Activated naive CD8-positive, alpha-beta T cell treated with anti-CD3 and anti-CD28 coated beads, Interleukin-2, amount 50 U/mL, for 24 hours (primary cell): ENCODE data around the gene TMEM219.
"Not testable (repeated sequence)": the region's sequence is repeated elsewhere in the genome, so short reads cannot be mapped to it uniquely, and the experiment has no call there.

Experiments
- ATAC-seq: fragments of 150-1000 bp; cut with Tn5 transposase; one replicate; pipeline ENCODE4 v1.10.0; 2021
- DNase-seq: peaks from one replicate; pipeline ENCODE4 v3.0.0; 2021
- H3K27ac Mint-ChIP-seq: one replicate; pipeline ENCODE4 v1.8.0; 2021; ENCODE audit warnings: mild to moderate bottlenecking, mixed read lengths
- H3K27me3 Mint-ChIP-seq: one replicate; pipeline ENCODE4 v1.8.0; 2021; ENCODE audit warnings: mixed read lengths
- H3K36me3 Mint-ChIP-seq: one replicate; pipeline ENCODE4 v1.8.0; 2021; ENCODE audit warnings: low read depth, mixed read lengths
- H3K4me1 Mint-ChIP-seq: one replicate; pipeline ENCODE4 v1.8.0; 2021; ENCODE audit warnings: mixed read lengths
- H3K4me3 Mint-ChIP-seq: one replicate; pipeline ENCODE4 v1.8.0; 2021; ENCODE audit warnings: mild to moderate bottlenecking, moderate library complexity, mixed read lengths
- H3K9me3 Mint-ChIP-seq: one replicate; pipeline ENCODE4 v1.8.0; 2021; ENCODE audit warnings: mixed read lengths

The TMEM219 gene

GRCh38 chr16:29927070-29927905 lies 34.6 kb upstream of the TMEM219 start:
- no peak for DNase-seq
- no peak for ATAC-seq
- Mint-ChIP-seq H3K27ac (peak overlapping the region; percentile 93), H3K4me3 (peak overlapping the region; percentile 92), H3K4me1 (peaks cover 36% of the 10 kb centered on the region), H3K27me3 (no peaks in the 10 kb centered on the region), H3K36me3 (peaks cover 12% of the 10 kb centered on the region), H3K9me3 (no peaks in the 10 kb centered on the region)

- not testable (repeated sequence) for DNase-seq, H3K27me3 Mint-ChIP-seq, H3K27ac Mint-ChIP-seq, H3K9me3 Mint-ChIP-seq, H3K4me1 Mint-ChIP-seq, ATAC-seq, H3K4me3 Mint-ChIP-seq, H3K36me3 Mint-ChIP-seq
These were observed 30.1 kb upstream of the TMEM219 start for GRCh38 chr16:29931750-29932149.

GRCh38 chr16:29940656-29941055 lies 21.2 kb upstream of the TMEM219 start:
- no peak for ATAC-seq
- Mint-ChIP-seq H3K27me3 (no peaks in the 10 kb centered on the region), H3K9me3 (no peaks in the 10 kb centered on the region), H3K27ac (no peak overlapping the region), H3K4me3 (no peak overlapping the region), H3K36me3 (no peaks in the 10 kb centered on the region), H3K4me1 (no peaks in the 10 kb centered on the region)
- DNase-seq: no peak

- ATAC-seq (no peak), DNase-seq (no peak)
- Mint-ChIP-seq H3K9me3 (no peaks in the 10 kb centered on the region), H3K4me1 (no peaks in the 10 kb centered on the region), H3K27ac (no peak overlapping the region), H3K4me3 (no peak overlapping the region), H3K27me3 (no peaks in the 10 kb centered on the region), H3K36me3 (no peaks in the 10 kb centered on the region)
These were observed 17.8 kb upstream of the TMEM219 start for GRCh38 chr16:29943846-29944799.

- ATAC-seq (no peak), DNase-seq (no peak)
- no peaks in the 10 kb centered on the region for H3K4me1 Mint-ChIP-seq
- peaks cover 7% of the 10 kb centered on the region for H3K9me3 Mint-ChIP-seq
- no peaks in the 10 kb centered on the region for H3K36me3 Mint-ChIP-seq
- no peak overlapping the region for H3K27ac Mint-ChIP-seq
- no peak overlapping the region for H3K4me3 Mint-ChIP-seq
- H3K27me3 Mint-ChIP-seq: no peaks in the 10 kb centered on the region
These were observed 14.0 kb upstream of the TMEM219 start for GRCh38 chr16:29947897-29948296.

GRCh38 chr16:29950806-29951461 lies 10.9 kb upstream of the TMEM219 start:
- peaks cover 7% of the 10 kb centered on the region for H3K9me3 Mint-ChIP-seq
- H3K4me3 Mint-ChIP-seq: no peak overlapping the region
- no peak overlapping the region for H3K27ac Mint-ChIP-seq
- H3K4me1 Mint-ChIP-seq: no peaks in the 10 kb centered on the region
- H3K27me3 Mint-ChIP-seq: peaks cover 5% of the 10 kb centered on the region
- no peak for DNase-seq
- no peak for ATAC-seq
- H3K36me3 Mint-ChIP-seq: no peaks in the 10 kb centered on the region

- DNase-seq: no peak
- Mint-ChIP-seq H3K4me3 (no peak overlapping the region), H3K27ac (no peak overlapping the region), H3K4me1 (no peaks in the 10 kb centered on the region), H3K27me3 (peaks cover 5% of the 10 kb centered on the region), H3K9me3 (peaks cover 7% of the 10 kb centered on the region), H3K36me3 (no peaks in the 10 kb centered on the region)
- ATAC-seq: peak; percentile 15
These were observed 10.1 kb upstream of the TMEM219 start for GRCh38 chr16:29951625-29952365.

- Mint-ChIP-seq H3K4me1 (peaks cover 17% of the 10 kb centered on the region), H3K4me3 (no peak overlapping the region), H3K9me3 (no peaks in the 10 kb centered on the region), H3K27me3 (peaks cover 5% of the 10 kb centered on the region), H3K36me3 (no peaks in the 10 kb centered on the region), H3K27ac (no peak overlapping the region)
- DNase-seq (no peak), ATAC-seq (no peak)
These were observed 3.1 kb upstream of the TMEM219 start for GRCh38 chr16:29958756-29959155.

GRCh38 chr16:29959293-29959692 lies 2.6 kb upstream of the TMEM219 start:
- H3K4me3 Mint-ChIP-seq: no peak overlapping the region
- no peaks in the 10 kb centered on the region for H3K9me3 Mint-ChIP-seq
- H3K4me1 Mint-ChIP-seq: peaks cover 17% of the 10 kb centered on the region
- peaks cover 3% of the 10 kb centered on the region for H3K27me3 Mint-ChIP-seq
- H3K27ac Mint-ChIP-seq: no peak overlapping the region
- no peak for DNase-seq
- H3K36me3 Mint-ChIP-seq: no peaks in the 10 kb centered on the region
- no peak for ATAC-seq

- peaks cover 17% of the 10 kb centered on the region for H3K4me1 Mint-ChIP-seq
- H3K9me3 Mint-ChIP-seq, H3K4me3 Mint-ChIP-seq, ATAC-seq, H3K36me3 Mint-ChIP-seq, DNase-seq, H3K27me3 Mint-ChIP-seq, H3K27ac Mint-ChIP-seq: not testable (repeated sequence)
These were observed 2.1 kb upstream of the TMEM219 start for GRCh38 chr16:29959821-29960220.

- no peaks in the 10 kb centered on the region for H3K27me3 Mint-ChIP-seq
- H3K4me3 Mint-ChIP-seq: peak overlapping the region; percentile 85
- peaks cover 17% of the 10 kb centered on the region for H3K4me1 Mint-ChIP-seq
- peak overlapping the region; percentile 73 for H3K27ac Mint-ChIP-seq
- DNase-seq: no peak
- H3K36me3 Mint-ChIP-seq: peaks cover 3% of the 10 kb centered on the region
- no peak for ATAC-seq
- H3K9me3 Mint-ChIP-seq: no peaks in the 10 kb centered on the region
These were observed 776 bp upstream of the TMEM219 start for GRCh38 chr16:29961127-29961478.

- no peak for DNase-seq
- H3K36me3 Mint-ChIP-seq: peaks cover 3% of the 10 kb centered on the region
- peak overlapping the region; percentile 85 for H3K4me3 Mint-ChIP-seq
- no peaks in the 10 kb centered on the region for H3K27me3 Mint-ChIP-seq
- H3K27ac Mint-ChIP-seq: peak overlapping the region; percentile 85
- H3K9me3 Mint-ChIP-seq: no peaks in the 10 kb centered on the region
- ATAC-seq: no peak
- peaks cover 17% of the 10 kb centered on the region for H3K4me1 Mint-ChIP-seq
These were observed 590 bp downstream of the TMEM219 start for GRCh38 chr16:29962344-29962994.

GRCh38 chr16:29963021-29963743 lies 1.3 kb downstream of the TMEM219 start:
- H3K27me3 Mint-ChIP-seq: no peaks in the 10 kb centered on the region
- H3K4me3 Mint-ChIP-seq: peak overlapping the region; percentile 85
- H3K36me3 Mint-ChIP-seq: peaks cover 3% of the 10 kb centered on the region
- peaks cover 17% of the 10 kb centered on the region for H3K4me1 Mint-ChIP-seq
- DNase-seq (no peak), ATAC-seq (no peak)
- peak overlapping the region; percentile 85 for H3K27ac Mint-ChIP-seq
- H3K9me3 Mint-ChIP-seq: no peaks in the 10 kb centered on the region
